Lower leg skin (tissue), 4 donors: ENCODE results near the gene C22orf39. TPM values are rescaled to one million over a fixed set of nuclear protein-coding genes. Genes with fewer than 3 reads are reported as not detected.

ENCODE experiments used
- DNase-seq, 2 donors: peaks; one replicate each; pipeline ENCODE4 v3.0.0-alpha.2; 2019; ENCODE audit warnings: low spot score in 2 of 2
- H3K4me3 ChIP-seq: fragments of 200-600 bp; sonication (generic); 2 replicates; pipeline ENCODE4 v1.5.1; 2017; ENCODE audit warnings: mild to moderate bottlenecking, low read depth; ENCODE audit not compliant: poor library complexity, severe bottlenecking
- CTCF ChIP-seq, 3 donors: fragments of 450-650 bp; IDR thresholded peaks; one replicate each; pipeline ENCODE4 v1.5.1; 2016; ENCODE audit warnings: antibody characterized with exemption in 3 of 3, mild to moderate bottlenecking in 3 of 3, moderate library complexity in 2 of 3
- POLR2A ChIP-seq, 2 donors: fragments of 450-650 bp; IDR thresholded peaks; one replicate each; pipeline ENCODE4 v1.6.1; 2016 to 2017; ENCODE audit warnings: antibody characterized with exemption in 2 of 2, mild to moderate bottlenecking in 1 of 2, moderate library complexity in 1 of 2
- WGBS, 2 donors: methylation state at CpG; one replicate each; pipeline ENCODE4 v1.1.5; 2018; 5-methylcytosine and 5-hydroxymethylcytosine counted together
- intact Hi-C: fragments of 100-400 bp; cut with DNase I; formaldehyde crosslinking; loops from one replicate; pipeline ENCODE4 v1.15.0; 2023; ENCODE audit warnings: low total_unique reads
- total RNA-seq, 4 donors: library from RNA; depleted of rRNA; stranded (reverse); fragments of >200 nt; gene quantifications; one replicate each; pipeline ENCODE4 v1.1.0, GENCODE V29; 2016

C22orf39 gene
- total RNA-seq, 4 donors from 2014 or later = 31.0 to 50.4 (median 42.1) TPM

GRCh38 chr22:19412478-19412877, 35.0 kb downstream of the C22orf39 start:
- no peak for DNase-seq
- intact Hi-C loops = no loop called here
- 92 to 93% methylated on average over 4 of the region's 4 CpGs for WGBS, 2 donors
- TF ChIP-seq POLR2A (IDR thresholded peaks at IDR 0.05) = no peak
- no peak overlapping the region for H3K4me3 ChIP-seq

- TF ChIP-seq POLR2A (IDR thresholded peaks at IDR 0.05) = no peak
- no peak for TF ChIP-seq CTCF (IDR thresholded peaks at IDR 0.05)
- no peak overlapping the region for H3K4me3 ChIP-seq
- DNase-seq = no peak
- WGBS, 2 donors = 100% methylated on average over 1 of the region's 1 CpG
- intact Hi-C loops = no loop called here
These were observed 35.8 kb downstream of the C22orf39 start for GRCh38 chr22:19411690-19412045.

GRCh38 chr22:19410941-19411689, 36.4 kb downstream of the C22orf39 start:
- WGBS, 2 donors = 95 to 96% methylated on average over 6 of the region's 6 CpGs
- H3K4me3 ChIP-seq = no peak overlapping the region
- intact Hi-C loops = no loop called here
- TF ChIP-seq POLR2A (IDR thresholded peaks at IDR 0.05) (no peak), CTCF (IDR thresholded peaks at IDR 0.05) (no peak)
- no peak for DNase-seq

- intact Hi-C loops = no loop called here
- 84 to 87% methylated on average over 16 of the region's 16 CpGs for WGBS, 2 donors
- no peak overlapping the region for H3K4me3 ChIP-seq
- no peak for DNase-seq
- no peak for TF ChIP-seq POLR2A (IDR thresholded peaks at IDR 0.05)
- no peak for TF ChIP-seq CTCF (IDR thresholded peaks at IDR 0.05)
These were observed 39.6 kb downstream of the C22orf39 start for GRCh38 chr22:19407649-19408606.

- 90 to 92% methylated on average over 4 of the region's 4 CpGs for WGBS, 2 donors
- intact Hi-C loops = no loop called here
- no peak overlapping the region for H3K4me3 ChIP-seq
- no peak for DNase-seq
- TF ChIP-seq POLR2A (IDR thresholded peaks at IDR 0.05) = no peak
- no peak for TF ChIP-seq CTCF (IDR thresholded peaks at IDR 0.05)
These were observed 40.7 kb downstream of the C22orf39 start for GRCh38 chr22:19406846-19407245.

- TF ChIP-seq POLR2A (IDR thresholded peaks at IDR 0.05) (no peak), CTCF (IDR thresholded peaks at IDR 0.05) (no peak)
- intact Hi-C loops = no loop called here
- DNase-seq = no peak
- 89 to 92% methylated on average over 3 of the region's 3 CpGs for WGBS, 2 donors
- H3K4me3 ChIP-seq = no peak overlapping the region
These were observed 41.2 kb downstream of the C22orf39 start for GRCh38 chr22:19406281-19406811.
